ENCODE measurements around the gene MYO1C.

- no peak for TF ChIP-seq SUZ12 (IDR thresholded peaks at IDR 0.05)
- TF ChIP-seq SP1 (IDR thresholded peaks at IDR 0.05): no peak
- TF ChIP-seq BHLHE40 (IDR thresholded peaks at IDR 0.05; ENCODE audit: borderline replicate concordance): no peak
- TF ChIP-seq ARNT (IDR thresholded peaks at IDR 0.05): no peak
- no peak for TF ChIP-seq HDGF (IDR thresholded peaks at IDR 0.05; ENCODE audit: borderline replicate concordance)
- no peak for TF ChIP-seq FOXK2 (IDR thresholded peaks at IDR 0.05)
- no peak for TF ChIP-seq FOXM1 (IDR thresholded peaks at IDR 0.05; ENCODE audit: borderline replicate concordance)
- no peak for TF ChIP-seq PKNOX1 (IDR thresholded peaks at IDR 0.05)
- TF ChIP-seq FOXA1 (IDR thresholded peaks at IDR 0.05): no peak
Measured at GRCh38 chr17:1535737-1536136, 43.3 kb upstream of the MYO1C start.

All from HEK293T (cell line).